ENCODE results near the gene GRK6. TPM values are rescaled to one million over a fixed set of nuclear protein-coding genes. Genes with fewer than 3 reads are reported as not detected.

The GRK6 gene
- total and polyA plus RNA-seq, 2 experiments from 2014 or later, result 13.0 to 56.8 TPM

- no peak for DNase-seq (ENCODE audit: low spot score)
- Histone ChIP-seq H3F3A (replicated peaks; ENCODE audit: low read depth) (peaks cover 7% of the 10 kb centered on the region; the same call in 1 of the 2 replicates), H4K20me1 (replicated peaks; ENCODE audit: insufficient read depth) (no peaks in the 10 kb centered on the region), H3K4me3 (no peak overlapping the region), H3K27me3 (ENCODE audit: insufficient read depth) (no peaks in the 10 kb centered on the region), H3K36me3 (ENCODE audit: insufficient read depth) (peaks cover 3% of the 10 kb centered on the region; the same call in 1 of the 2 replicates), H3K79me2 (replicated peaks; ENCODE audit: insufficient read depth) (no peaks in the 10 kb centered on the region), H3K9me2 (ENCODE audit: insufficient read depth) (no peaks in the 10 kb centered on the region), H2AFZ (no peak overlapping the region), H3K4me1 (ENCODE audit: insufficient read depth) (0 out of 2 replicates have a peak, but pooled peaks cover 3% of the 10 kb centered on the region), H3K27ac (ENCODE audit: low read depth) (no peak overlapping the region), H3K4me2 (no peak overlapping the region)
- ATAC-seq, result no peak
- Mint-ChIP-seq H3K27ac (no peak overlapping the region), H3K27me3 (ENCODE audit: insufficient read depth, low read depth, poor library complexity) (peaks cover 16% of the 10 kb centered on the region), H3K4me3 (no peak overlapping the region; the same call in 2 of the 3 replicates), H3K9me3 (peaks cover 4% of the 10 kb centered on the region; the same call in 1 of the 3 replicates), H3K36me3 (ENCODE audit: low read depth) (peaks cover 56% of the 10 kb centered on the region), H3K4me1 (peaks cover 9% of the 10 kb centered on the region)
- no peak for TF ChIP-seq STAT1 (IDR thresholded peaks at IDR 0.05; ENCODE audit: unreplicated experiment)
- TF ChIP-seq ZNF114 (CRISPR knock-in tag; IDR thresholded peaks at IDR 0.05), result no peak
- no peak for TF ChIP-seq ZNF462 (CRISPR knock-in tag; IDR thresholded peaks at IDR 0.05)
- no peak for TF ChIP-seq CREB1 (CRISPR knock-in tag; IDR thresholded peaks at IDR 0.05; ENCODE audit: low read depth)
- no peak for TF ChIP-seq NANOG (IDR thresholded peaks at IDR 0.05; ENCODE audit: borderline replicate concordance)
- TF ChIP-seq ZNF331 (CRISPR knock-in tag; IDR thresholded peaks at IDR 0.05; ENCODE audit: low read depth), result no peak
- TF ChIP-seq JUNB (IDR thresholded peaks at IDR 0.05; ENCODE audit: unreplicated experiment), result no peak
- TF ChIP-seq EZH2 (IDR thresholded peaks at IDR 0.05; ENCODE audit: low read depth, unreplicated experiment), result no peak
- TF ChIP-seq ETS1 (IDR thresholded peaks at IDR 0.05), result no peak
- no peak for TF ChIP-seq EZH2phosphoT487 (IDR thresholded peaks at IDR 0.05; ENCODE audit: unreplicated experiment)
- no peak for TF ChIP-seq CTCF (conservative IDR thresholded peaks at IDR 0.05; ENCODE audit: low read depth in 2 of 2)
Observed at GRCh38 chr5:177438468-177438867, 12.0 kb downstream of the GRK6 start.

Data from GM23338 (cell line).